Stimulated activated CD4-positive, alpha-beta T cell treated with anti-CD3 and anti-CD28 coated beads, TNF-alpha, amount 100 ng/mL, for 1 hour (primary cell): ENCODE results near the gene WFS1.

Experiments
- DNase-seq, 3 donors: peaks; one replicate each; pipeline ENCODE4 v3.0.0-alpha.2; 2020; ENCODE audit warnings: low read depth in 3 of 3, low spot score in 1 of 3

WFS1 gene

GRCh38 chr4:6258026-6258360, 11.7 kb upstream of the WFS1 start:
- no peak for DNase-seq

- no peak for DNase-seq
Observed at GRCh38 chr4:6258741-6259140, 10.9 kb upstream of the WFS1 start.

GRCh38 chr4:6259886-6260285, 9.8 kb upstream of the WFS1 start:
- no peak for DNase-seq

GRCh38 chr4:6262176-6262575, 7.5 kb upstream of the WFS1 start:
- no peak for DNase-seq

- no peak for DNase-seq
Observed at GRCh38 chr4:6262847-6263487, 6.7 kb upstream of the WFS1 start.

- no peak for DNase-seq
Observed at GRCh38 chr4:6263526-6264224, 6.0 kb upstream of the WFS1 start.

- no peak for DNase-seq
Observed at GRCh38 chr4:6264225-6264540, 5.5 kb upstream of the WFS1 start.

- DNase-seq = no peak
Observed at GRCh38 chr4:6265546-6265945, 4.1 kb upstream of the WFS1 start.

- DNase-seq = no peak
Observed at GRCh38 chr4:6267573-6267972, 2.1 kb upstream of the WFS1 start.

GRCh38 chr4:6268650-6269615, 717 bp upstream of the WFS1 start:
- no peak for DNase-seq

- DNase-seq = no peak
Observed at GRCh38 chr4:6270636-6271121, 1.0 kb downstream of the WFS1 start.

- DNase-seq = no peak
Observed at GRCh38 chr4:6271206-6271605, 1.6 kb downstream of the WFS1 start.

GRCh38 chr4:6271701-6272465, 2.2 kb downstream of the WFS1 start:
- DNase-seq = no peak

- no peak for DNase-seq
Observed at GRCh38 chr4:6272863-6273660, 3.4 kb downstream of the WFS1 start.

- no peak for DNase-seq
Observed at GRCh38 chr4:6273661-6273990, 4.0 kb downstream of the WFS1 start.

- no peak for DNase-seq
Observed at GRCh38 chr4:6275351-6275750, 5.7 kb downstream of the WFS1 start.

GRCh38 chr4:6275898-6276806, 6.5 kb downstream of the WFS1 start:
- no peak for DNase-seq

- DNase-seq = no peak
Observed at GRCh38 chr4:6277139-6277802, 7.6 kb downstream of the WFS1 start.
